GM21737 (cell line): ENCODE results near the gene UQCC3.
"Not testable (repeated sequence)": the region's sequence is repeated elsewhere in the genome, so short reads cannot be mapped to it uniquely, and the experiment has no call there.

ENCODE experiments used
- ATAC-seq: cut with Tn5 transposase; IDR thresholded peaks from one replicate; pipeline ENCODE4 v1.9.1; 2021; ENCODE audit warnings: mild to moderate bottlenecking, moderate library complexity; ENCODE audit not compliant: unreplicated experiment

The UQCC3 gene

GRCh38 chr11:62671608-62672389 is at the start of gene UQCC3, which contains the start of gene LBHD1:
Gene UQCC3 (plus strand): TSS chr11:62671673. CDS start chr11:62671746, 73 bp downstream.
Gene LBHD1 (minus strand): TSS chr11:62672267. CDS start chr11:62670031, 2,236 bp downstream.
- peak; percentile 45 for ATAC-seq

GRCh38 chr11:62622476-62623089 is 48.9 kb upstream of the UQCC3 start:
- no peak for ATAC-seq

GRCh38 chr11:62627713-62628112 is 43.8 kb upstream of the UQCC3 start:
- ATAC-seq, result no peak

GRCh38 chr11:62632492-62632891 is 39.0 kb upstream of the UQCC3 start:
- ATAC-seq, result no peak

GRCh38 chr11:62644220-62644619 is 27.3 kb upstream of the UQCC3 start:
- no peak for ATAC-seq

GRCh38 chr11:62645671-62645945 is 25.9 kb upstream of the UQCC3 start:
- no peak for ATAC-seq

GRCh38 chr11:62645946-62646824 is 25.3 kb upstream of the UQCC3 start, which contains the start of gene GANAB:
Gene GANAB (minus strand): TSS chr11:62646613. CDS start chr11:62646599, 14 bp downstream.
- ATAC-seq, result peak; percentile 82

- no peak for ATAC-seq
These were observed 24.5 kb upstream of the UQCC3 start for GRCh38 chr11:62646825-62647608.

- ATAC-seq, result no peak
These were observed 23.9 kb upstream of the UQCC3 start for GRCh38 chr11:62647609-62648005.

GRCh38 chr11:62648185-62648966 is 23.1 kb upstream of the UQCC3 start:
- ATAC-seq, result no peak

- no peak for ATAC-seq
These were observed 22.5 kb upstream of the UQCC3 start for GRCh38 chr11:62648967-62649364.

- ATAC-seq, result no peak
These were observed 22.0 kb upstream of the UQCC3 start for GRCh38 chr11:62649486-62649885.

GRCh38 chr11:62650283-62650682 is 21.2 kb upstream of the UQCC3 start:
- not testable (repeated sequence) for ATAC-seq

GRCh38 chr11:62652161-62653006 is 19.1 kb upstream of the UQCC3 start:
- ATAC-seq, result peak; percentile 15

GRCh38 chr11:62654297-62654696 is 17.2 kb upstream of the UQCC3 start:
- ATAC-seq, result no peak

GRCh38 chr11:62656796-62657429 is 14.6 kb upstream of the UQCC3 start:
- ATAC-seq, result no peak

GRCh38 chr11:62664405-62665074 is 6.9 kb upstream of the UQCC3 start:
- peak; percentile 29 for ATAC-seq

- ATAC-seq, result peak; percentile 90
These were observed 6.3 kb upstream of the UQCC3 start, which contains the start of the genes C11orf98 and CSKMT for GRCh38 chr11:62665075-62665598. Gene C11orf98 (minus strand): TSS chr11:62665210. CDS start chr11:62665169, 41 bp downstream. Gene CSKMT (plus strand): TSS chr11:62665312. CDS start chr11:62665880, 568 bp downstream.
